HCT116 (cell line): ENCODE measurements around the gene LMTK3. TPM values are rescaled to one million over a fixed set of nuclear protein-coding genes. Genes with fewer than 3 reads are reported as not detected.
A peak's percentile ranks its signal among the peaks of the same experiment; 100 is the strongest.

Experiments
- ATAC-seq: fragments of 200-7000 bp; cut with Tn5 transposase; 2 replicates; pipeline ENCODE4 v1.9.1; 2020; ENCODE audit warnings: mild to moderate bottlenecking, moderate library complexity
- BruUV-seq: library from RNA; stranded (reverse); fragments of 400-500 nt; replicated peaks from 2 replicates; lab custom pipeline; 2021; lab: Mats Ljungman, UMichigan
- CTCF ChIA-PET: fragments of 300-600 bp; sonication (Branson Sonifier 250); formaldehyde crosslinking; loops from one replicate; lab custom pipeline; 2021; ENCODE audit warnings: antibody characterized with exemption; lab: Charles Lee
- POLR2A ChIA-PET: fragments of 300-600, 350-600 bp; sonication (Branson Sonifier 250); formaldehyde crosslinking; loops from one replicate; lab custom pipeline; 2021; ENCODE audit warnings: antibody characterized with exemption; lab: Charles Lee
- RAD21 ChIA-PET, 2 experiments: fragments of 300-600 bp; sonication (Branson Sonifier 250); formaldehyde crosslinking; loops; one replicate each; lab custom pipeline; 2023; ENCODE audit warnings: low total read pairs in 2 of 2; ENCODE audit not compliant: uncharacterized antibody in 2 of 2, unreplicated experiment in 2 of 2, low non-redundant PET in 1 of 2; lab: Charles Lee
- DNase-seq: peaks from one replicate; pipeline ENCODE4 v3.0.0-alpha.2; 2010; ENCODE audit warnings: low read depth, low spot score
- H2AFZ ChIP-seq: fragments of 200-600 bp; shearing (Covaris generic), sonication (generic); 2 replicates; pipeline ENCODE4 v1.6.1; 2017; ENCODE audit warnings: low read depth, mixed run types, mixed read lengths, antibody characterized with exemption, low read length; ENCODE audit not compliant: poor library complexity, severe bottlenecking
- H3K27ac ChIP-seq: 2 replicates; pipeline ENCODE4 v1.5.1; 2012; ENCODE audit warnings: low read depth, low read length
- H3K27me3 ChIP-seq: fragments of 200-600 bp; sonication (generic); 2 replicates; pipeline ENCODE4 v1.6.1; 2016; ENCODE audit warnings: mixed run types, low read length, mixed read lengths; ENCODE audit not compliant: insufficient read depth
- H3K36me3 ChIP-seq, 2 experiments: fragments of 200-500 bp in 1 of 2; fragments of 200-600 bp in 1 of 2; sonication (Bioruptor generic) in 1 of 2; sonication (generic) in 1 of 2; 2 replicates each; pipeline versions ENCODE4 v1.5.1 to v1.6.1; 2014 to 2016; ENCODE audit warnings: low read length in 2 of 2, inconsistent platforms in 1 of 2, mixed read lengths in 1 of 2, mixed run types in 1 of 2; ENCODE audit not compliant: insufficient read depth in 2 of 2, control insufficient read depth in 1 of 2
- H3K4me1 ChIP-seq, 2 experiments: fragments of 200-600 bp in 1 of 2; sonication (generic) in 1 of 2; 2 replicates each; pipeline versions ENCODE4 v1.5.1 to v1.6.1; 2012 to 2017; ENCODE audit warnings: low read length in 2 of 2, inconsistent platforms in 1 of 2, mild to moderate bottlenecking in 1 of 2, mixed read lengths in 1 of 2, mixed run types in 1 of 2, moderate library complexity in 1 of 2; ENCODE audit not compliant: insufficient read depth in 2 of 2, control insufficient read depth in 1 of 2
- H3K4me2 ChIP-seq: fragments of 200-600 bp; sonication (generic); 2 replicates; pipeline ENCODE4 v1.6.1; 2017; ENCODE audit warnings: mixed run types, low read length, mixed read lengths
- H3K4me3 ChIP-seq, 2 experiments: fragments of 200-600 bp in 1 of 2; sonication (generic) in 1 of 2; replicated peaks in 1 of 2; 2 replicates each; pipeline ENCODE4 v1.5.1; 2011 to 2016; ENCODE audit warnings: low read length in 2 of 2, control low read depth in 1 of 2, low read depth in 1 of 2, mild to moderate bottlenecking in 1 of 2, mixed read lengths in 1 of 2, mixed run types in 1 of 2
- H3K79me2 ChIP-seq: fragments of 200-600 bp; sonication (generic); 2 replicates; pipeline ENCODE4 v1.6.1; 2017; ENCODE audit warnings: mild to moderate bottlenecking, mixed run types, low read length, moderate library complexity, mixed read lengths; ENCODE audit not compliant: insufficient read depth
- H3K9ac ChIP-seq: fragments of 200-600 bp; sonication (generic); 2 replicates; pipeline ENCODE4 v1.6.1; 2016; ENCODE audit warnings: low read length, mixed read lengths
- H3K9me2 ChIP-seq: fragments of 200-600 bp; sonication (generic), shearing (Covaris generic); 2 replicates; pipeline ENCODE4 v1.6.1; 2017; ENCODE audit warnings: mixed run types, mild to moderate bottlenecking, moderate library complexity; ENCODE audit not compliant: insufficient read depth
- H3K9me3 ChIP-seq, 2 experiments: fragments of 200-500 bp in 1 of 2; fragments of 200-600 bp in 1 of 2; sonication (Bioruptor generic) in 1 of 2; sonication (generic) in 1 of 2; 2 replicates each; pipeline ENCODE4 v1.6.1; 2014 to 2017; ENCODE audit warnings: low read length in 2 of 2, mixed read lengths in 2 of 2, inconsistent platforms in 1 of 2, low read depth in 1 of 2, mild to moderate bottlenecking in 1 of 2, mixed run types in 1 of 2, moderate library complexity in 1 of 2; ENCODE audit not compliant: control insufficient read depth in 1 of 2, insufficient read depth in 1 of 2
- H4K20me1 ChIP-seq: fragments of 200-600 bp; sonication (generic), shearing (Covaris generic); 2 replicates; pipeline ENCODE4 v1.6.1; 2017; ENCODE audit warnings: mixed run types, mild to moderate bottlenecking, moderate library complexity; ENCODE audit not compliant: insufficient read depth
- ATF3 ChIP-seq: IDR thresholded peaks from 2 replicates; pipeline ENCODE4 v1.6.1; 2012
- CBX3 ChIP-seq: IDR thresholded peaks from 2 replicates; pipeline ENCODE4 v1.6.1; 2012; ENCODE audit warnings: low read depth
- EGR1 ChIP-seq: IDR thresholded peaks from 2 replicates; pipeline ENCODE4 v1.6.1; 2012; ENCODE audit warnings: low read depth
- EZH2 ChIP-seq: fragments of 200-600 bp; sonication (generic); IDR thresholded peaks from 2 replicates; pipeline ENCODE4 v1.6.1; 2017; ENCODE audit warnings: antibody characterized with exemption, mixed run types
- FOSL1 ChIP-seq: IDR thresholded peaks from 2 replicates; pipeline ENCODE4 v1.6.1; 2012; ENCODE audit warnings: low read depth
- POLR2A ChIP-seq: IDR thresholded peaks from 2 replicates; pipeline ENCODE4 v1.7.0; 2011; ENCODE audit warnings: borderline replicate concordance; ENCODE audit not compliant: insufficient read depth, insufficient read length; ENCODE audit errors: extremely low read depth
- POLR2AphosphoS5 ChIP-seq: IDR thresholded peaks from 2 replicates; pipeline ENCODE4 v1.6.1; 2011; ENCODE audit warnings: mild to moderate bottlenecking, low read depth, low read length, moderate library complexity
- REST ChIP-seq: IDR thresholded peaks from 2 replicates; pipeline ENCODE4 v1.6.1; 2012; ENCODE audit warnings: low read depth
- SIN3A ChIP-seq: IDR thresholded peaks from 2 replicates; pipeline ENCODE4 v1.6.1; 2012; ENCODE audit warnings: low read depth
- TCF7L2 ChIP-seq: IDR thresholded peaks from 2 replicates; pipeline ENCODE4 v1.7.0; 2011; ENCODE audit warnings: borderline replicate concordance, inconsistent platforms; ENCODE audit not compliant: insufficient read depth, insufficient read length; ENCODE audit errors: extremely low read depth
- YY1 ChIP-seq: IDR thresholded peaks from 2 replicates; pipeline ENCODE4 v1.6.1; 2011; ENCODE audit warnings: low read length, low read depth, moderate library complexity, mild to moderate bottlenecking; ENCODE audit not compliant: insufficient replicate concordance; ENCODE audit errors: extremely low read depth
- ZBTB33 ChIP-seq: IDR thresholded peaks from 2 replicates; pipeline ENCODE4 v1.6.1; 2011; ENCODE audit warnings: mild to moderate bottlenecking, low read length, moderate library complexity; ENCODE audit not compliant: insufficient replicate concordance; ENCODE audit errors: extremely low read depth
- intact Hi-C: fragments of 100-400 bp; cut with micrococcal nuclease; formaldehyde crosslinking; loops from 2 replicates; pipeline ENCODE4 v1.10.0; 2022
- total RNA-seq: library from RNA; stranded (reverse); gene quantifications from one replicate; pipeline ENCODE4 v1.2.1, GENCODE V29; 2021; ENCODE audit not compliant: unreplicated experiment

Gene LMTK3
- total RNA-seq, 1 experiment from 2014 or later: 19.9 TPM

GRCh38 chr19:48487948-48488347 is 23.7 kb downstream of the LMTK3 start:
- Histone ChIP-seq H3K27me3 (no peaks in the 10 kb centered on the region), H3K9ac (peak overlapping the region; percentile 97), H2AFZ (no peak overlapping the region), H3K4me3 (peak overlapping the region; percentile 39 to 53), H3K9me2 (no peaks in the 10 kb centered on the region), H3K4me2 (peak overlapping the region; percentile 100), H3K36me3 (peaks cover 2 to 9% of the 10 kb centered on the region in 2 experiments; a peak in 1 of 4 replicates), H3K79me2 (peaks cover 30% of the 10 kb centered on the region), H3K27ac (peak overlapping the region; percentile 97), H4K20me1 (no peaks in the 10 kb centered on the region), H3K4me1 (peaks cover 57 to 85% of the 10 kb centered on the region in 2 experiments), H3K9me3 (no peaks in the 10 kb centered on the region)
- DNase-seq (peak; percentile 90), ATAC-seq (peak; percentile 40)
- BruUV-seq: no TSS peak
- ChIA-PET CTCF (interaction anchor here (0.7 to 4.7 kb wide), 5 partner anchors 18 to 121 kb away, joined by 3 to 65 read pairs (median 4); no protein-coding TSS in a partner anchor), RAD21 (interaction anchor here (0.6 to 1.4 kb wide), 7 partner anchors 8 to 124 kb away, joined by 3 to 5 read pairs (median 3); partner anchors contain the start of genes SYNGR4 (in 1 of the 2) and TMEM143 (in 1 of the 2)), POLR2A (interaction anchor here (0.7 to 1.4 kb wide), 6 partner anchors 14 to 131 kb away, joined by 3 to 6 read pairs (median 4); partner anchors contain the start of genes RPL18 and SPHK2)
- intact Hi-C loops: loop anchor here (2.0 kb wide), 1 partner anchor 19 kb away; the partner anchor contains the start of gene CYTH2
- no peak for TF ChIP-seq ATF3
- TF ChIP-seq TCF7L2: peak; percentile 62
- peak; percentile 86 for TF ChIP-seq POLR2AphosphoS5
- no peak for TF ChIP-seq EZH2
- no peak for TF ChIP-seq SIN3A
- no peak for TF ChIP-seq FOSL1
- TF ChIP-seq EGR1: no peak

GRCh38 chr19:48487544-48487943 is 24.1 kb downstream of the LMTK3 start:
- Histone ChIP-seq H3K27ac (peak overlapping the region; percentile 97), H3K4me1 (peaks cover 56 to 81% of the 10 kb centered on the region in 2 experiments), H3K9me2 (no peaks in the 10 kb centered on the region), H3K9ac (peak overlapping the region; percentile 97), H3K4me2 (peak overlapping the region; percentile 100), H3K27me3 (no peaks in the 10 kb centered on the region), H2AFZ (no peak overlapping the region), H3K4me3 (peak overlapping the region; percentile 39 to 53), H3K9me3 (no peaks in the 10 kb centered on the region), H3K79me2 (peaks cover 30% of the 10 kb centered on the region), H3K36me3 (peaks cover 2 to 9% of the 10 kb centered on the region in 2 experiments; a peak in 1 of 4 replicates), H4K20me1 (no peaks in the 10 kb centered on the region)
- BruUV-seq: no TSS peak
- ATAC-seq (peak; percentile 5), DNase-seq (no peak)
- ChIA-PET CTCF (interaction anchor here (0.7 to 4.7 kb wide), 6 partner anchors 72 to 208 kb away, joined by 3 to 65 read pairs (median 3); partner anchors contain the start of gene FUT2), POLR2A (interaction anchor here (0.7 to 1.4 kb wide), 6 partner anchors 15 to 132 kb away, joined by 3 to 6 read pairs (median 4); partner anchors contain the start of genes RPL18 and SPHK2), RAD21 (interaction anchor here (0.6 to 1.4 kb wide), 7 partner anchors 8 to 124 kb away, joined by 3 to 5 read pairs (median 3); partner anchors contain the start of genes SYNGR4 (in 1 of the 2) and TMEM143 (in 1 of the 2))
- intact Hi-C loops: no loop called here
- no peak for TF ChIP-seq ZBTB33
- TF ChIP-seq REST: no peak
- no peak for TF ChIP-seq EZH2
- TF ChIP-seq POLR2A: no peak
- no peak for TF ChIP-seq ATF3
- no peak for TF ChIP-seq YY1
- no peak for TF ChIP-seq CBX3
- TF ChIP-seq SIN3A: no peak
